GM19395 (cell line): ENCODE data around the gene BFSP2.

Source experiments
- ATAC-seq: cut with Tn5 transposase; IDR thresholded peaks from one replicate; pipeline ENCODE4 v1.9.1; 2021; ENCODE audit warnings: mild to moderate bottlenecking, moderate library complexity; ENCODE audit not compliant: unreplicated experiment

The BFSP2 gene

DNA sequence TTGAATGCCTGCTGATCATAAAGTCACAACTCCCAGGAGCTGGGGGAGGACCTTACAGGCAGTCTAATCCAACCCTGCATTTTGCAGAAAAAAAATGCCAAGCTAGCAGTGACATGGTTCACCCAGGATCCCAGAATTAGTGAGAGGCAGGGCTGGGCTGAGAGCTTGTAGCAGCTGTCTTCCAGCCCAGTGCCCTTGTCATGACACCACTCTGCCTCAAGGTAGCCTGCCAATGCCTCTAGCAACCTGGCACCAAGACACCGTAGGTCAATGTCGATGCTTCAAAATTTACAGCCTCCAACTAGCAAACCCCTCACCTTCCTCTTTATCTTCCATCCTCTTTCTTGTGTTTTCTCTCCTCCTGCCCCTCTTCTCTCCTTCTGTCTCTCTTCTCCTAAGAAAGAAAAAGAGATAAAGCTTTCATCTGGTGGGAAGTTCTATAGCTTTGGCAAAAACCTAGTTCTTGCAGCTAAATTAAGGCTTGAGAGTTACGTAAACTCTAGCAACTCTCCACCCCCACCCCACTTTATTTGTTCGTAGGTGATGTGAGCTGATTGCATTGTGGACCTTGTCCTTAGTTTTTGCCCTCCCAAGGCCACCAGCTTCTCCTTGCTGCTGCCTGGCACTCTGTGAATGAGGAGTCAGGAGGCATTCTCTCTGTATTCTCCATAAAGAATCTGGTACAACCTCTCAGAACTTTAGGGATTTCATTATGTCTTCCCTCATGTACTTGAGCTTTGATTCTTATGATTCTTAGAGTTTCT lies 18.3 kb upstream of the BFSP2 start:
- no peak for ATAC-seq

DNA sequence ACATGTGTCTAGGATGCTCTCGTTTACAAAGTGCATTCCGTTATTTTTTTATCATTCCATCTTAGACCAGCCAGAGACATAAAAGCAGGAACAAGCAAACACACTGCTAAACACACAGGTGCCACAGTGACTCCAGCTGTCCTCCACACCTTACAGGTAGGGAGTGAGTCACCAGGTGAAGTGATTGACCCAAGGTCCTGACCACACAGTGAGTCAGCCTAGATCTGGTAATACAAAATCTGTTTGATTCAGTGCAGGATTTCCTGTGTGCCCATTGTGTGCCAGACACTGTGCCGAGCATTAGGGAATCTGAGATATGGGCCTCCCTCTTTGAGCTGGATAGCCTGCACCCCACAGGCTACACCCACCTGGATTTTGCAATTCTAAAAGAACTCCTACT lies 16.7 kb upstream of the BFSP2 start:
- no peak for ATAC-seq

DNA sequence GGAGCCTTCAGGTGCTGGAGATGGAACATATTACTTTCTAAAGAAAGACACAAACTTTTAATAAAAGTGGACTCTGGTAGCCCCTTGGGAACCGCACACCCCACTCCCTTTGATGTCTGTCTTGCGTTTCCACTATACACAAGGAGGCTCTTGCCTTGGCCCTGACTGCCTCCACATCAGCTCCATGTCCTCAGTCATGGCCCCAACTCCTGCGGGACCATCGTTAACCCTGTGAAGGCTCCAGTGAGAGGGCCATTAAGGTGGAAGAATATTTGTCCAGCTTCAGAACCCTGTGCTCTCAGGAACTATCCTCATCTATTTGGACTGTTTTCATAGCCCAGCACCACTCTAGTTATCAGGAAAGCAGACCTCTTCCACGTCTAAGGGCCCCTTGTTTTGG lies 16.1 kb upstream of the BFSP2 start:
- ATAC-seq, result no peak

DNA sequence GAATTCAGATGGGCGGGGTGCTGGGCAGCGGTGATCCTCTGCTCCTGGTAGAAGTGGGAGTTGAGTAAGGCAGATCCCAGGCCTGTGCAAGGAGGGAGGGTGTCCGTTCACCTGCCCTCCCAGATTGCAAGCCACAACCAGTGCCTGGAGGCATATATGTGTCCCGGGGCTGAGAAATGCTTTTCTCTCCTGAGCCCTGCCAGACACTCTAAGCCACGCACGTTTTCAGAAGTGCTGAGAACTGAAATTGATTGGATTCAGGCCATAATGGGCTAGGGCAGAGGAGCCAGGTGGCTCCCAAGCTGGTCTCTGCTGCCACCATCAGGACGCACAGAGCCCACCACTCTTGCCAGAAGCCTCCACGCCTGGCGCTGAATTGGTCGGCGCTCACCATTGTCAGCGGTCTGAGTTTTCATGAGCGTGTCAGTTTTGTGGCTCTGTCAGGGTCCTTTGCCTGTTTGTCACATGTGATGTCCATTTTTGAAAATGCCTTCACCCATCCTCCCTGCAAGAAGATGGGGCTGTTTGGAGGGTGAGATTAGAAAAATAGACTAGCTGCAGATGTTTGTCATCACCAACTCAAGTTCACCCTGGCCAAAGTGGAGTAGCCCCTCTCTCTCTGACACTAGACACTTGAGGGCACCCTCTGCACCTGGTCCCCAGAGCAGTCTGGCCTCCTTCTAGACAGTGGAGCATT lies 15.4 kb upstream of the BFSP2 start:
- ATAC-seq, result peak; percentile 76

DNA sequence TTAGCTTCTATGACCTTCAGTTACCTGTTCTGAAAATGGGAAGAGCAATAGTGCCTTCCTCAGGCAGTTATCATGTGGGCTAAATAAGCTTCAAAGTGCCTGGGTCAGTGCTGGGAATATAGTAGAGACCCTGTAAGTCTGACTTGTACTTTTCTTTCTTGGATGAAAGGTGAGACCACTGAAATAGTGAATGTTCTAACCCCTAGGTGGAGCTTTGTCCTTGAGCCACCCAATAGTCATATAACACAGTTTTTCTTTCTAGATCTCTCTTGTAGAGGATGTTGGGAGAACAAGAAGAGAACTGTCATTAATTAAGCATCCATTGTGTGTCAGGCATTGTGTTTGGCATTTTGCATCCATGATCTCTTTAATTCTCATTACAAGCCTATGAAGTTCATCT lies 13.0 kb upstream of the BFSP2 start:
- ATAC-seq, result no peak

DNA sequence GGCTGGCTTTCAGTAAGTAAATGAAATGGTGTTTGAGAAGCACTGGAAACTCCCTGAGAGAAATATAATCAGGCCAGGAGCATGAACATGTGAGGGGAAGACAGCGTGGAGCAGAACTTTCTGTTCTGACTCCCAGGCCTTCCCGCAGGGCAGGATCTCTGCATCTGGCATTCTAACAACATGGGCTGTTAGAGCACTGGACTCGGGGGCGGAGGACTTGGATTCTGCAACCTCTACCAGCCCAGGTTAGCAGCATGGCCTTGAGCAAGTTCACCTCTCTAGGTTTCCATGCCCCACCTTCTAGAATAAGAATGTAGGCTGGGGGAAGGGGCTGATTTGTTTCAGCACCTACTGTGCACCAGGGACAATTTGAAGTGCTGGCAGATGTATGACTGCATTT lies 12.5 kb upstream of the BFSP2 start:
- no peak for ATAC-seq

DNA sequence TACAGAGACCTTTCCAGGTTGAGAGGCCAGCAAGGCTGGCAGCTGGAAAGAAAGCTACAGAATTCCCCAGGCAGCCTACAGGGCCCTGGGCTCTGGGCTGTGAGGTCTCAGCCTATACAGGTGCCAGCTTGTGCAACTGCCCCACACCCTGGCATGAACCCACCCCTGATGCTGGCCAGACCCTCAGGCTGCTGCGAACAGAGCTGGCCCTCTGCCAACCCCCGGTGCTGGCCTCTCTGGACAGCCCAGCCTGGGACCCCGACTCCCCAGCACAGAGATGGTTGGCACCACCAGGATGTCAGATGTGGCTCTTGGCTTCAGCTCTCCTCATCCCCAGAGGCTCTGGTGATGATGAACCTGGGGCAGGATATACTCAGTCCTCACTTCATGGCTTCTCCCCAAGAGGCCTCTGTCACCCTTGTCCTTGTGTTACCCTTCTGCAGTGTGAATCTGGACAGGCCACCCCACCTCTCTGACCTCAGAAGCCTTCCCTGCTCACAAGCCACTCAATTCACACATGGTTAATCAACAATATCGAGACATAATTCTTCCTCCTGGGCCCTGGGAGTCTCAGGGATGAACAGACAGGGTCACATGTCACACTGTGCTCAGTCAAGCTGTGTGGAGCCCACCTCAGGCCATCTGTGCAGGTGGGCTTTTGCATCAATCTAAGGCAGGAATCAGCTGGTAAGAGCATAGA lies 11.0 kb upstream of the BFSP2 start:
- no peak for ATAC-seq

DNA sequence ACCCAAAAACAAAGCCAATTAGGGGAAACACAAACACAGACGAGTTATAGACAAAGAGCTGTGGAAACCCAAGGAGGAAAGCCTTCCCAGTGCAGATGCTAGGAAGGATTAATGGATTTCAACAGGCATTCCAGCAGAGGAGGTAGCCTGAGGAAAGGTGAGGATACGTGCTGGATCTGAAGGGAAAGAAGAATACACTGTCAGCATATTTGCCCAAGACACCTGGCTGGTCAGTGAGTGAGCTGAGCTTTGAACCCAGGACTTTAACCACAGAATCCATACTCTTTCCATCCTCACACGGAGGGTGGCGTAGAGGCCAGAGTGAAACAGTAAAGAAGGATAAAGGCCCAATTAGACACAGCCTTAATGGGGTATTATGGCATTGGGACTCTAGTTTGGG lies 9.1 kb upstream of the BFSP2 start:
- no peak for ATAC-seq

DNA sequence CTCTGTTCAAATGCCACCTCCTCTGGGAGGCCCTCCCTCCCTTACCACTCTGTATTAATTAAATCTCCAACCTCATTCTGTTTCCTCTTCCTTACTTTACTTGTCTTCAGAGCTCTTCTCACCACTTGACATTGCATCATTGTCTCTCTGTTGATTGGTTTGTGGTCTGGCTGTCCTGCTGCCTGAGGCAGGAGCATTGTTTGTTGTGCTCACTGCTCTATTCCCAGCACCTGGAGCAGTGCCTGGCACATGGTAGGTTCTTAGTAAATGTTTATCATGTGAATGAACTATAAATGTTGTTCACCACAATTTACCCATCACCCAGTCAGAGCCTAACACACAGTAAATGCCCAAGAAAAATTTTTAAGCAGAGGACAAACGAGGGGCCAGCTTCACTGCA lies 6.7 kb upstream of the BFSP2 start:
- no peak for ATAC-seq

DNA sequence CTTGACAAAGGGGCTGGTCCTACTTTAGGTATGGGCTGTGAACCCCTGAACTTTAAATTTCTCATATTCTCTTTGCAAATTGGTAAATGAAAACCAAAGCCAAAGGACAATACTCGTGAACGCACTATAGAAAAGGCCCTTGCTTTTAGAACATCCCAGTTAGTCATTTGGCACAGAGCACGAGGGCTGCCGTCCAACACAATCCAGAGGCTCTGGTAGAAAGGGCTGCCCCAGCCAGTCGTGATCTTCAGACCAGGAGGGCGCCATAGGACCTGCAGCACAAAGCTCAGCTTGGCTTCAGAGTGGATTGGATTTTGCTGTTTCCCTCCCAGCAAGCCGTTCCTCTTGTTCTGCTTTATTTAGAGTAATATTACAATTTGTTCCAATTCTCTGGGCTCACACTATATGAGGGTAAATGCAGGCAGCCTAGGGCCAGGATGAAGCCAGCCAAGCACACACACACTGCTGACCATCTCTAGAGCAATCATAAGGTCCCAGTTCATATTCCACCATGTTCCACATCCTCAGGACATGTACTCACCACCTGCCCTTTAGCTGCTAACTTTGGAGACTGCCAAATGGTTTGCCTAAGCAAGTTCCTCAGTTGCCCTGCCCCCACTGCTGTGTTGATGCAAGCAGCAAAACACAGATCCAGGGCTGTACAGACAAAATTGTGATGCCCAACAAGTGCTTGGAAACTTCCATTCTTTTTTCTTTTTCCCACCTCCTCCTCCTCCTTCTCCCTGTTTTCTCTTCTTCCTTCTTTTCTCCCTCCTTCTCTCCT lies 6.0 kb upstream of the BFSP2 start:
- no peak for ATAC-seq

DNA sequence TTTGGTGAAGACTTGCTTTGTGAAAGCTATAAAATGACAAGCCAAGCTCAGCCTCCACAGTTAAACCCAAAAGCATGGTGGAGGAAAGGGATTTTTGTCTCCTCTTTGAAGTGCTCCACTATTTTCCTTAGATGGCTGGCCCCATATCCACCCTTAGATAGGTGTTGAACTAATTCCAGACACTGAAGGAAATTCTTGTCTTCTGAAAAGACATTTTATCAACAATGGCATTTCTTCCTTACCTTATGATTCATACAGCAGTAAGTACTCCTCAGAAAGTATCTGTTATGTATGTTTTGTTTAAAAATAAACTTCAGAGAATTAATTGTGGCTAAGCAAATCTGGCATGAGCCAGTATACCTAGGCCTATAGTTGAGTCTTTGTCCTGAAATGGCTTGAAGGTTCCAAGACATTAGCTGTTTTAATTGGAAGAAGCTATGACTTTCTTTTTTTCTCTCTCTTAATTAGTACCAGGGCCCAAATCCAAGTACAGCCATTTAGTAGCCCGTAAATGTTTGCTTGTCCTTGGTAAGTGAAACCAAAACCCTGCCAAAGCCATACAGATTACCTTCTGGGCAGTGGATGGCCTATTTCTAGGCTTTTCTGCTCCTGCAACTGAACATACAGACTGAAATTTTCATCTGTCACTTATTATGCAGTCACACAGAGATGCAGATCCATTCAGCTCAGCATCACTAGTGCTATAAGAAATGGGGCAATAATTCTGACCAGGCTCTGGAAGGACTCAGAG lies 5.1 kb upstream of the BFSP2 start:
- ATAC-seq, result no peak

DNA sequence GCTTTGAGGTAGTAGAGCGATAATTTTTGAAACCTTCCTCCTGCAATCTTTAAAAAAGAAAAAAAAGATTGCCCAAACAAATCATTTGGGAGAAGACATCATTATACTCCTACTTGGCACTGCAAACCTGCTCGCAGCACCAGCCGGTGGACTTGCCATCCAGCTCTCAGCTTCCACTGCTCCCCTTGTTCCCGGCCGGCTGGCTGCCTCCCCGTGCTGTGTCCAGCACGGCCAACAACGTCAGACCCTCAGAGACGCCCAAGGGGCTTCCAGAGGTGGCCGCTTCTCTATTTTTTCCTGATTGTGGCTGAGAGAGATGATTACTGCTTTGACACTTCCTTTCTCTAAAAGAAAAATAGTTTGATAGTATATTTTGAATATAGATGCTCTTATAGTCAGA lies 3.0 kb upstream of the BFSP2 start:
- ATAC-seq, result no peak

DNA sequence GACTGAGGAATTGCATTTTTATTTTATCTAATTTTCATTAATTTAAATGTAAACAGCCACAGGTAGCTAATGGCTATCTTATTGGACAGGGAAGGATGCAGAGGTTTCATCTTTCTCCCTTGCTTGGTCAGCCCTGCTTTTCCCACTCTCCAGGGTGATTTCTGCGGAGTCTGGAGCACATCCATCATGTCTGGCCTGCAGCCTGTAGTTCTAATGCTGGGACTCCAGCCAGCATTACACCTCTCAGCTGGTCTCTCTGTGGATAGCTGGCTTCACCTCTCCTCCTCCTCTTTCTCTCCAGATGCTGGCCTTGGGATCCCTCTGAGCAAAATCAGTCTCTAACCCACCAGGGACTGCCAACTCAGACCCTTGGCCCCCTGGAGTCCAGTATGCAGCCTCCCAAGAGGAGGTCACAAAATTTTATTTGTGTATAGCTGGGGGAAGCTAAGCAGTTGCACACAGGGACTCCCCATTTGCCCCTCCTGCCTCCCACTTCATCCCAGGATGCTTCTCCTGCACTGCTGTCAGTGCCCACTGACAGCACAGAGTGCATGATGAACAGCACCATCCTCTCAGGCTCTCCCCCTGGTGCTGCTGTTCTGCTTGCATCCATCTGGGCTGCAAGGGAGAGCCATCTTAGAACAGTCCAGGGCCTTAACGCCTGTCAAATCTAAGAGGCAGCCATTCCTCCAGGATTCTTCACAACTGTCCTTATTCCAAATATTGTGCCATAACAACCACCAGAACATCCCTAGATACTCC lies 1.7 kb downstream of the BFSP2 start:
- ATAC-seq, result no peak

DNA sequence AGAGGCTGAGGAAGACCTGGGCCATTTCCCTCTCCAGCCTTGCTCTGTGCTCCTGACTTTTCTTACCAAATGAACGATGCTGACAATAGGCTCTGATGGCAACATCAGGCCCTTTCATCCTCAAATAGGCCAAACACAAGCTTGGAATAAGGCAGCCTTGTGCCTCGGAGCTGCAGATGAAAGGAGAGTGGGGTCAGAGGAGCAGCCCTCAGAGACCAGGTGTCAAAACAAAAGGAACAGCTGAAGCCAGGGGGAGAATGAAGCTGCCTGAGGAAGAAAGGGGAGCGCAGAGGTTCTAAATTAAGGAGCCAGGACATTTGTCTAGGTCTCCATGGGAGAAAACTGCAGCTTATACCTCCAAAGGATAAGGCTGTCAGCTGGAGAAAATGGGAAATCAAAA lies 5.1 kb downstream of the BFSP2 start:
- no peak for ATAC-seq

DNA sequence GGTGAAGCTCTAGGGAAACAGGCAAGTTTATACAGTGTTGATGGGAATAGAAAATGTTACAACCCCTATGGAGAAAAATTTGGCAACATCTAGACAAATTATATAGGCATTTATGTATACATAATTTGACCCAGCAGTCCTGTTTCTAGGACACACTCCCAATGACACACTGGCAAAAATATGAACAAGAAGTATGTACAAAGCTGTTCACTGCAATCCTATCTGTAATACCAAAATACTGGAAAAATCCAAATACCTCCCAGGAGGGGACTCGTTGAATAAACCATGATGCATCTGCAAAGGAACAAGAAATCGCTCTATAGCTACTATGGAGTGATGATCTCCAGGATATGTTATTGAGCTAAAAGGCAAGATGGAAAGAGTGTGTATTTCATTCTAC lies 8.5 kb downstream of the BFSP2 start:
- no peak for ATAC-seq

DNA sequence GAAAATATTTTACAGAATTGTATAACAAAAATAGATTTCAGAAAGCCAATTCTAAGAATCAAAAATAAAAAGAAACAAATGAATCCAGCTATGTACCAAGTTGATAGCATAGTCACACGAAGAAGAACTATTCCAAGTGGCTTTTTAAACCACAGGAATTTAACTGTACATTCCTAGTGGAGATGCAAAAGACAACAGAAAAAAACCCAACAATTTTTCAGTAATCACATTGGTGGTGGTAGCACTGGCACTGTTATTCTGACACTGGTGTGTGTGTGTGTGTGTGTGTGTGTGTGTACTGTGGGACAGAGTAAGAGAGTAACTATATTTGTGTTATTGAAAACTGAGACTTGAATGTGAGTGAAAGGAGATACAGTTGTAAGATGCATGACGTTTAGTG lies 9.1 kb downstream of the BFSP2 start:
- no peak for ATAC-seq

DNA sequence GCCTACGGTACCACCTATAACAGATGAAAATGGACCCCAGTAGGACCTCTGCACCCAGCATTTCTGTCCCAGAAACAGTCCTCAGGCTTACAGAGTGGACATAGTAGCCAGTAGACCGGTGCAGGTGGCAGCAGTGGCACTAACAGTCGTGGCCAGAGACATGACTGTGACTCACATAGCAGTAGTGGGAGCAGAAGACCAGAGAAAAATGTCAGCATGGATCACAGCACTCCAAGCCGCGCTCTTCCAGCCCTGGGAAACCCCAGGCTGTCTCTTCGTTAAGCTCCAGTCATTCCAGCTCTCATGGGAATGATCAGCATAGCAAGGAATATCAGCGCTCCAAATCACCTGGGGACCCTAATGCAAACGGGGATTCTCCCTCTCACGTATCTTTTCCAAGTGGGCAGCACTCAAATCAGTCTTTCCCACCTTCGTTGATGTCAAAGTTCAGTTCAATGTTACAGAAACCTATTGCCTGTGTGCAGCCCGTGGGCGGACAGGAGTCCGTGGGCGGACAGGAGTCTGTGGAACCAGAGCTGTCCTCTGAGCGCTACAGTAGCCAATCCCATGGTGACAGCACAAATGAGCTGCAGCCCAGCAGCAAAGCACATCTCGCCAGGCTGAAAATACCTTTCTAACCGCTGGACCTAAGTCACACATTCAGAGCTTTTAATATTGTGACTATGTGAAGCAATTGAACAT lies 10.5 kb downstream of the BFSP2 start:
- ATAC-seq, result no peak

DNA sequence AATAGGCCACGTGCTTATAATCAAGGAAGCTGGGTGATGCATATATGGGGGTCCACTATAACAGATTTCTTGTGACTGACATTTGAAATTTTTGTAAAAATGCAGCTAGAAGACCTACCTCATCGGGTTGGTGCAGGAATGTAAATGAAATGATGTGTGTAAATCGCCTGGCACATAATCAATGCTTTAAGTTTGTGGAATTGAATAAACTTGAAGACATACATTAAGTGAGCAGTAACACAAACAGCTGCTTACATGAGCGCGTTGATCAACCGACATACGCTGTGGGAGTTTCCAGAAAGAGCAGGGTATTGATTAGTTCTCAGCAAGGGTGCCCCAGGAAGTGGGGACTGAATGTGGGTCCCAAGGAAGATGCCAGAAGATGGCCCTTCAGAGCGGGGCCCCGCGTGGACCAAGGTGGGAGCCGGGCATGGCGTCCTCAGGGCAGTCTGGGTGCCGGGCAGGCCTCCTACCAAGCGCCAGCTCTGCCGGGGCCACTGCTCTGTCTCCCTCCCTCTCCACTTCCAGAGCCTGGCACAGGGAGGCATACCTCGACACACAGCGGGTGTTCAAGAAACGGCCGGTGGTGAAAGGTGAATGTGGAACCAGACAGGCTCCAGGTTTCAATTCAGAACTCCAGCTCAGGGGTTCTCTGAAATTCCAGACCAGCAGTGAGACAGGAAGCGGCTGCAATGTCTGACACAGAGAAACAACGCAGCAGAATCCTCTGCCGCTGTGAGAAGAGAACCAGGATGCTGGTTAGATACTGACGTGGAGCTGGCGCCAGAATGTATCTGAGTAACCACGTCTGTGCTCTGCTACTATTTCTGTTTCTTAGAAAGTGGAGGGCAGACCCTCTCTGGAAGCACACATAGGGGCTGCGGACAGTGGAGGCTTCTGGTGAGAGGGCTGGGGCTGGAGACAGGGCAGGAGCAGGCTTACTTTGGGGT lies 12.6 kb downstream of the BFSP2 start:
- ATAC-seq, result no peak
